HG03095 (cell line): ENCODE results near the gene FAM149A.

Source experiments
- ATAC-seq: cut with Tn5 transposase; IDR thresholded peaks from one replicate; pipeline ENCODE4 v1.9.1; 2021; ENCODE audit warnings: moderate library complexity; ENCODE audit not compliant: unreplicated experiment

The FAM149A gene

GRCh38 chr4:186200516-186200915, 96.0 kb downstream of the FAM149A start:
- no peak for ATAC-seq

- no peak for ATAC-seq
These were observed 96.5 kb downstream of the FAM149A start for GRCh38 chr4:186201010-186201409.

- peak; percentile 79 for ATAC-seq
These were observed 97.2 kb downstream of the FAM149A start for GRCh38 chr4:186201535-186202230.

GRCh38 chr4:186202490-186203140, 98.1 kb downstream of the FAM149A start:
- ATAC-seq: no peak

GRCh38 chr4:186203406-186203805, 98.9 kb downstream of the FAM149A start:
- ATAC-seq: no peak

GRCh38 chr4:186204103-186204559, 99.6 kb downstream of the FAM149A start:
- ATAC-seq: peak; percentile 40

GRCh38 chr4:186204686-186205085, 100.2 kb downstream of the FAM149A start:
- no peak for ATAC-seq

DNA sequence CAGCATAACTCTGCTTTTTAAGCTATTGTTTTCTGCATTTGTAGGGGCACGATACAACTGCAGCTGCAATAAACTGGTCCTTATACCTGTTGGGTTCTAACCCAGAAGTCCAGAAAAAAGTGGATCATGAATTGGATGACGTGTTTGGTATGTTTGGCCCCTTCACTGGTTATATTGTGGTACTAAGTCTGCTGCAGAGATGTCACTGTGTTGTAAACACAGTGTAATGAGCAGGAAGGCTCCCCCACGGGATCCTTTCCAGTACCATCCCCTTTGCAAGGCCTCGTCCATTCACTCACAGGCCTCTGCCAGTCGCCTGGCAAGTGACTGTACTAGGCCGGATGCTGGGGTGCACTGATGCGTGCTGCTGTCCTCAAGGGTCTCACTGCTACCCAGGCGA, 100.7 kb downstream of the FAM149A start:
- ATAC-seq: no peak

GRCh38 chr4:186216465-186217024, 112.0 kb downstream of the FAM149A start:
- no peak for ATAC-seq

DNA sequence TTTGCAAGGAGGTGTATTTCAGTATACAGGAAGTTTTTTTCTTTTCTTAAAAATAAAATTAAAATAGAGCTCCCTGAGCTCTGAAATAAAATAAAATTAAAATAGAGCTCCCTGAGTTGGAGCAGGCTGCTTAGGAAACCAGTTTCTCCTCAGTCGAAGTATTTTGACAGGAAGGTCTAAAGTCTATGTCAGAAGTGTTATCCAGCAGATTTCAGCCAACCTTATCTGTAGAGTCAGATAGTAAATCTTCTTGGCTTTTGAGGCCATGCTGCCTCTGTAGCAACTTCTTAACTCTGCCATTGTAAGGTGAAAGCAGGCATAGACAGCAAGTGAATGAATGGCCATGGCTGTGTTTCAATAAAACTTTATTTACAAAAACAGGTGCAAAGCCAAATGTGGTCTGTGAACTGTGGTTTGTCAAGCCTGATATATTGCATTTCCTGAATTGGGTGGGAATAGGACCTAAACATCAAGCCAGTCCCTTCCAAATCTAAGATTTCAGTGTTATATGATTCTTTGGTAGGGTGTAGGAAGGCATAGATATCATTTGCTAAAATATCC, 113.3 kb downstream of the FAM149A start:
- ATAC-seq: no peak

- no peak for ATAC-seq
These were observed 117.1 kb downstream of the FAM149A start for GRCh38 chr4:186221624-186222023.
